Osteoblast (primary cell): ENCODE results near the gene VAPA. TPM values are rescaled to one million over a fixed set of nuclear protein-coding genes. Genes with fewer than 3 reads are reported as not detected.

Experiments
- DNase-seq: peaks from one replicate; pipeline ENCODE4 v3.0.0; 2011; ENCODE audit warnings: low spot score, mixed read lengths; ENCODE audit not compliant: insufficient read length; ENCODE audit errors: missing footprints
- H2AFZ ChIP-seq: 2 replicates; pipeline ENCODE4 v1.6.0; 2011; ENCODE audit warnings: mild to moderate bottlenecking, low read length
- H3K27ac ChIP-seq: 2 replicates; pipeline ENCODE4 v1.5.1; 2011; ENCODE audit warnings: mild to moderate bottlenecking, low read depth, low read length, moderate library complexity
- H3K27me3 ChIP-seq: 2 replicates; pipeline ENCODE4 v1.6.0; 2012; ENCODE audit warnings: mild to moderate bottlenecking, control low read depth, inconsistent platforms, low read length, moderate library complexity; ENCODE audit not compliant: insufficient read depth
- H3K36me3 ChIP-seq: 2 replicates; pipeline ENCODE4 v1.5.1; 2011; ENCODE audit warnings: mild to moderate bottlenecking, low read length, control low read depth, moderate library complexity; ENCODE audit not compliant: insufficient read depth
- H3K4me1 ChIP-seq: 2 replicates; pipeline ENCODE4 v1.5.1; 2011; ENCODE audit warnings: mild to moderate bottlenecking, low read length, control low read depth, moderate library complexity; ENCODE audit not compliant: insufficient read depth
- H3K4me2 ChIP-seq: 2 replicates; pipeline ENCODE4 v1.6.0; 2011; ENCODE audit warnings: mild to moderate bottlenecking, low read length; ENCODE audit not compliant: insufficient read depth
- H3K4me3 ChIP-seq: fragments of 200-600 bp; sonication (generic); 3 replicates; pipeline ENCODE4 v1.5.1; 2012; ENCODE audit warnings: mild to moderate bottlenecking, low read length, inconsistent platforms; ENCODE audit not compliant: insufficient read depth
- H3K79me2 ChIP-seq: 2 replicates; pipeline ENCODE4 v1.6.0; 2012; ENCODE audit warnings: mild to moderate bottlenecking, low read length, control low read depth, inconsistent platforms; ENCODE audit not compliant: insufficient read depth
- H3K9me3 ChIP-seq: 2 replicates; pipeline ENCODE4 v1.5.1; 2011; ENCODE audit warnings: low read depth, low read length, control low read depth
- H4K20me1 ChIP-seq: 2 replicates; pipeline ENCODE4 v1.6.0; 2012; ENCODE audit warnings: mild to moderate bottlenecking, low read length, control low read depth; ENCODE audit not compliant: insufficient read depth
- total RNA-seq: library from RNA; depleted of rRNA; stranded (reverse); fragments of >200 nt; gene quantifications from 2 replicates; pipeline ENCODE4 v1.2.3, GENCODE V29; 2012
- TF ChIP-seq, protein P1 (sequence below): IDR thresholded peaks from 2 replicates; pipeline ENCODE4 v1.5.1; 2011; ENCODE audit warnings: mild to moderate bottlenecking, low read depth, low read length, moderate library complexity; ENCODE audit errors: extremely low read depth

VAPA gene
- total RNA-seq, 1 donor, result 316 TPM

DNA sequence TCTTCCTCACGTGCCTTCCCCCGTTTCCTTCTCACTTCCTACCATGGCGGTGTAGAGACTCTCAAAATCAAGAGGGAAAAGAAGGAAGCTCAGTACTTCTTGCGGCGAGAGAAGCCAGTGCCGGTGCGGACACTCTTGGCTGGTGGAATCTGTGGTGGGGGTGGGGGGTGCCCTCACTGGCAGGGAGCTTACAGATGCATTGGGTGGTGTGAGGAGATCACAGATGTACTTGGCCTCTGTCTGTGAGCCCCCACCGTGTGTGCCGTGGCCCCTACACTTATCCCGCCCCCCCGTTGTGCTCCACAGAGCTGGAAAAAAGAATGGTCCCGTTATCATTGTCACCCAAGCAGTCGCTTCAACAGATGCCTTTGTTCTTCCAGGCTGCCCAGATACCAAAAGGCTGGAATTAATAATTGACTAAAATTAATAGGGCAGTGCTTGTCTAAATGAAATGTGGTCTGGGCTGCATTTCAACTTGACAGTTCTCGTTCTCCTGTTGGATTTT is 79.8 kb downstream of the VAPA start:
- no peaks in the 10 kb centered on the region for H4K20me1 ChIP-seq
- no peaks in the 10 kb centered on the region for H3K9me3 ChIP-seq
- no peaks in the 10 kb centered on the region for H3K79me2 ChIP-seq
- no peak overlapping the region for H3K27ac ChIP-seq
- DNase-seq, result no peak
- TF ChIP-seq, protein P1, sequence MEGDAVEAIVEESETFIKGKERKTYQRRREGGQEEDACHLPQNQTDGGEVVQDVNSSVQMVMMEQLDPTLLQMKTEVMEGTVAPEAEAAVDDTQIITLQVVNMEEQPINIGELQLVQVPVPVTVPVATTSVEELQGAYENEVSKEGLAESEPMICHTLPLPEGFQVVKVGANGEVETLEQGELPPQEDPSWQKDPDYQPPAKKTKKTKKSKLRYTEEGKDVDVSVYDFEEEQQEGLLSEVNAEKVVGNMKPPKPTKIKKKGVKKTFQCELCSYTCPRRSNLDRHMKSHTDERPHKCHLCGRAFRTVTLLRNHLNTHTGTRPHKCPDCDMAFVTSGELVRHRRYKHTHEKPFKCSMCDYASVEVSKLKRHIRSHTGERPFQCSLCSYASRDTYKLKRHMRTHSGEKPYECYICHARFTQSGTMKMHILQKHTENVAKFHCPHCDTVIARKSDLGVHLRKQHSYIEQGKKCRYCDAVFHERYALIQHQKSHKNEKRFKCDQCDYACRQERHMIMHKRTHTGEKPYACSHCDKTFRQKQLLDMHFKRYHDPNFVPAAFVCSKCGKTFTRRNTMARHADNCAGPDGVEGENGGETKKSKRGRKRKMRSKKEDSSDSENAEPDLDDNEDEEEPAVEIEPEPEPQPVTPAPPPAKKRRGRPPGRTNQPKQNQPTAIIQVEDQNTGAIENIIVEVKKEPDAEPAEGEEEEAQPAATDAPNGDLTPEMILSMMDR, result no peak
- peaks cover 19% of the 10 kb centered on the region for H3K27me3 ChIP-seq
- H3K4me2 ChIP-seq, result no peak overlapping the region
- no peaks in the 10 kb centered on the region for H3K4me1 ChIP-seq
- no peak overlapping the region for H3K4me3 ChIP-seq
- H3K36me3 ChIP-seq, result no peaks in the 10 kb centered on the region
- no peak overlapping the region for H2AFZ ChIP-seq

DNA sequence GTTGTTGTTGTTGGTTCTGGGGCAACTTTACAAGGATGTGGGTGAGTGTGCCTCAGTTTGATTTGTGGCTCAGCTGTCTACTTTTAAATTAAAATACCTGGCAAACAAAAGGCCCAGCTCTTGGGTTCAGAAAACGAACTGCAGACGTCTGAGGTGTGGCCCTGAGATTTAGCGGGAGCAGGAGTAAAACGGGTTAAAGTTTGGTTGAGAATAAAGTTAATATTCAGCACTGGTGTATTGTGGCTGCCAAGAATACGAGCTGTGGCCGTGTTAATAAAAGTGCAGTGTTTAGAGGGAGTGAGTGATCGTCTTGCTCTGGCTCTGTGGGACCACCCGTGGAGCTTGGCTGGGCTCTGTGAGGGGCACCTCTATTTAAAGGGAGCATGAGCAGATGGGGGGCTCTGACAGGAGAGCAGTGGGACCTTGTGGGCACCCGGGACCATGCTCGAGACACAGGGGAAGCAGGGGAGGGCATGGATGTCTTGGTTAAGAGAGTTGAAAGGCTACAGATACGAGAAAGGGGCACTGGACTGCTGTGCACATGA is 80.3 kb downstream of the VAPA start:
- no peak for DNase-seq
- no peak overlapping the region for H3K4me2 ChIP-seq
- H3K27ac ChIP-seq, result no peak overlapping the region
- H3K27me3 ChIP-seq, result peaks cover 19% of the 10 kb centered on the region
- no peaks in the 10 kb centered on the region for H3K9me3 ChIP-seq
- H3K4me1 ChIP-seq, result no peaks in the 10 kb centered on the region
- H3K36me3 ChIP-seq, result no peaks in the 10 kb centered on the region
- H3K79me2 ChIP-seq, result no peaks in the 10 kb centered on the region
- H4K20me1 ChIP-seq, result no peaks in the 10 kb centered on the region
- no peak overlapping the region for H3K4me3 ChIP-seq
- no peak overlapping the region for H2AFZ ChIP-seq
- TF ChIP-seq, protein P1, result no peak

DNA sequence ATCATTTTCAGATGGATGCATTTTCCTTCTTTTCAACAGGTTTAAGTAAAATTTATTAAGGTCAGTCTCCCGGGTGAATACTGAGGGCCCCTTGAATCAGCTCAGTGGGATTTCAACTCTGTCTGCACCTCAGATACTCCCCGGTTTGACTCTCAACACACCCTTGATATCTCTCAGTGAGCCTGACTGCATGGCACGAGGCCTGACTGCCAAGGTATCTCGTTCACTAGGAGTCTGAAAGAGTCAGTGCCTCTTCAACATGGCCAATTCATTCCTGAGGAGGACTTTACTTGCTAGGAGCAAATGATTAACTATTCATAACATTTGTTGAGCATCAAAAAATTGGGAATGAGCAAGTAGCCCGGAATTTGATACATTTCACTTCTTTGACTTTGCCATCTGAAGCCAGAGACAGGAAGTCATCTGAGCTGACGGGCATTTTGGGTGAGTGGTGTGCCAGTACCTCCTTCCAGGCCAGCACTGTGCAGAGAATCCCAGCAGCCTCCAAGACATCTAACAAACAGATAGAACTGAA is 81.0 kb downstream of the VAPA start:
- Histone ChIP-seq H3K79me2 (no peaks in the 10 kb centered on the region), H3K36me3 (no peaks in the 10 kb centered on the region), H3K9me3 (no peaks in the 10 kb centered on the region), H3K27me3 (peaks cover 19% of the 10 kb centered on the region), H4K20me1 (no peaks in the 10 kb centered on the region), H3K27ac (no peak overlapping the region), H3K4me1 (no peaks in the 10 kb centered on the region), H3K4me3 (no peak overlapping the region), H2AFZ (no peak overlapping the region), H3K4me2 (no peak overlapping the region)
- DNase-seq, result no peak
- TF ChIP-seq, protein P1, result no peak

DNA sequence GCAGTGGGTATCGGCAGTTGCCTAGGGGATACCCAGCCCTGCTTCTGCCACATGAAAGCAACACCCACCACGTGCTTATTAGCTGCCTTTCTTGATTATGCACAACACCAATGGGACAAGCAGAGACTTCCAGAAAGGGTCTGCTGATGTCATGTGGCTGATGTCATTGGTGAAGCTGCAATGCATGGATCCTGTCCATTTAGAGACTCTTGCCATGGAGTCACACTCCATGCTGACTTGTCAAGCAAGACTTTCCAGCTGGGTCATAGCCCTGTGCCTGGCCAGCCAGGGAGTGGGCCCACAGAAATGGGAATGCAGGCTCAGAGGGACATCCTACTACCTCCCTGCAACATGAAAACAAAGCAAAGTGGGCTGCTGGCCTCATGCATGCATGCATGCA is 81.8 kb downstream of the VAPA start:
- TF ChIP-seq, protein P1, result no peak
- no peak for DNase-seq

More for the DNA sequence above, 81.8 kb downstream of the VAPA start:
- H2AFZ ChIP-seq, result no peak overlapping the region
- H3K79me2 ChIP-seq, result no peaks in the 10 kb centered on the region
- no peaks in the 10 kb centered on the region for H3K9me3 ChIP-seq
- no peak overlapping the region for H3K4me2 ChIP-seq
- no peak overlapping the region for H3K4me3 ChIP-seq
- H3K36me3 ChIP-seq, result no peaks in the 10 kb centered on the region
- no peak overlapping the region for H3K27ac ChIP-seq
- H3K4me1 ChIP-seq, result no peaks in the 10 kb centered on the region
- H4K20me1 ChIP-seq, result no peaks in the 10 kb centered on the region
- H3K27me3 ChIP-seq, result peaks cover 19% of the 10 kb centered on the region
